H1 (cell line): ENCODE results near the gene ATAD3A. TPM values are rescaled to one million over a fixed set of nuclear protein-coding genes. Genes with fewer than 3 reads are reported as not detected.

ENCODE experiments used
- CTCF ChIA-PET: fragments of 300-600 bp; sonication (Branson Sonifier 250); formaldehyde crosslinking; loops from one replicate; lab custom pipeline; 2021; ENCODE audit not compliant: partially characterized antibody; lab: Charles Lee
- POLR2A ChIA-PET: fragments of 300-600 bp; sonication (Branson Sonifier 250); formaldehyde crosslinking; loops from one replicate; lab custom pipeline; 2021; ENCODE audit warnings: inconsistent platforms; ENCODE audit not compliant: partially characterized antibody; lab: Charles Lee
- DNase-seq, 2 experiments: peaks; one replicate each; pipeline versions ENCODE4 v3.0.0 to v3.0.0-alpha.2; 2010 to 2022; ENCODE audit warnings: low spot score in 2 of 2, low read depth in 1 of 2, mixed read lengths in 1 of 2
- FAIRE-seq: peaks from 2 replicates; lab custom pipeline; 2011; peaks lifted over from hg19 to GRCh38; lab: Jason Lieb, UNC
- H2AFZ ChIP-seq: 2 replicates; pipeline ENCODE4 v1.8.1; 2012; ENCODE audit warnings: low read length, inconsistent platforms
- H2AK5ac ChIP-seq: 2 replicates; pipeline ENCODE4 v1.6.1; 2013; ENCODE audit warnings: low read depth, low read length
- H2BK120ac ChIP-seq: replicated peaks from 2 replicates; pipeline ENCODE3; 2013; ENCODE audit warnings: low read depth, low read length, inconsistent platforms
- H2BK12ac ChIP-seq: 2 replicates; pipeline ENCODE4 v1.6.1; 2013; ENCODE audit warnings: low read depth, low read length
- H2BK15ac ChIP-seq: 2 replicates; pipeline ENCODE4 v1.6.1; 2013; ENCODE audit warnings: low read length
- H2BK20ac ChIP-seq: 2 replicates; pipeline ENCODE4 v1.6.1; 2013; ENCODE audit warnings: low read length
- H2BK5ac ChIP-seq: 2 replicates; pipeline ENCODE4 v1.6.1; 2013; ENCODE audit warnings: low read depth, low read length
- H3K14ac ChIP-seq: 2 replicates; pipeline ENCODE4 v1.6.1; 2013; ENCODE audit warnings: inconsistent platforms; ENCODE audit not compliant: insufficient read length
- H3K18ac ChIP-seq: 2 replicates; pipeline ENCODE4 v1.6.1; 2013; ENCODE audit warnings: low read length; ENCODE audit errors: extremely low read depth
- H3K23ac ChIP-seq: 2 replicates; pipeline ENCODE4 v1.6.1; 2013; ENCODE audit warnings: inconsistent platforms; ENCODE audit not compliant: insufficient read length
- H3K23me2 ChIP-seq: 2 replicates; pipeline ENCODE4 v1.6.1; 2013; ENCODE audit warnings: low read depth, low read length
- H3K27ac ChIP-seq: 2 replicates; pipeline ENCODE4 v1.6.1; 2011; ENCODE audit warnings: low read depth, low read length, inconsistent platforms
- H3K27me3 ChIP-seq, 4 experiments: replicated peaks in 1 of 4; 1 replicate in 1 of 4; 2 replicates in 3 of 4; pipeline versions ENCODE4 v1.6.1 to v1.8.1; 2011 to 2013; ENCODE audit warnings: low read length in 3 of 4, mild to moderate bottlenecking in 3 of 4, inconsistent platforms in 2 of 4, mixed read lengths in 2 of 4, moderate library complexity in 1 of 4; ENCODE audit not compliant: control insufficient read depth in 3 of 4, insufficient read depth in 3 of 4; ENCODE audit errors: extremely low read depth in 1 of 4
- H3K36me3 ChIP-seq, 4 experiments: 2 replicates each; pipeline versions ENCODE4 v1.6.1 to v1.8.1; 2011 to 2013; ENCODE audit warnings: mild to moderate bottlenecking in 4 of 4, low read length in 3 of 4, moderate library complexity in 2 of 4, control low read depth in 1 of 4, inconsistent platforms in 1 of 4; ENCODE audit not compliant: insufficient read depth in 4 of 4, control insufficient read depth in 2 of 4
- H3K4ac ChIP-seq: replicated peaks from 2 replicates; pipeline ENCODE3; 2013; ENCODE audit warnings: low read length, low read depth, mixed read lengths, inconsistent platforms; ENCODE audit not compliant: insufficient read length
- H3K4me1 ChIP-seq, 4 experiments: replicated peaks in 1 of 4; 1 replicate in 1 of 4; 2 replicates in 3 of 4; pipeline versions ENCODE4 v1.6.1 to v1.8.1; 2011 to 2013; ENCODE audit warnings: low read length in 3 of 4, inconsistent platforms in 2 of 4, mixed read lengths in 1 of 4; ENCODE audit not compliant: insufficient read depth in 4 of 4, control insufficient read depth in 3 of 4
- H3K4me2 ChIP-seq, 2 experiments: 2 replicates each; pipeline versions ENCODE4 v1.6.1 to v1.8.1; 2011 to 2013; ENCODE audit warnings: low read depth in 2 of 2, low read length in 2 of 2, control low read depth in 1 of 2, inconsistent platforms in 1 of 2, mild to moderate bottlenecking in 1 of 2; ENCODE audit not compliant: insufficient read depth in 1 of 2
- H3K4me3 ChIP-seq, 4 experiments: fragments of 200-600, 300-600 bp in 1 of 4; sonication (generic), shearing (Covaris generic), sonication (Bioruptor Twin) in 1 of 4; 2 replicates each; pipeline versions ENCODE4 v1.5.1 to v1.8.1; 2011 to 2016; ENCODE audit warnings: low read length in 4 of 4, low read depth in 3 of 4, control low read depth in 2 of 4, inconsistent platforms in 2 of 4, mild to moderate bottlenecking in 2 of 4, mixed read lengths in 1 of 4, moderate library complexity in 1 of 4; ENCODE audit not compliant: insufficient read depth in 2 of 4; ENCODE audit errors: extremely low read depth in 1 of 4
- H3K56ac ChIP-seq: replicated peaks from 2 replicates; pipeline ENCODE3; 2013; ENCODE audit warnings: low read depth, mild to moderate bottlenecking, mixed read lengths, low read length, inconsistent platforms; ENCODE audit not compliant: insufficient read length
- H3K79me1 ChIP-seq: 2 replicates; pipeline ENCODE4 v1.6.1; 2013; ENCODE audit warnings: low read depth, low read length, control low read depth
- H3K79me2 ChIP-seq, 2 experiments: 2 replicates each; pipeline versions ENCODE4 v1.6.1 to v1.8.1; 2012 to 2013; ENCODE audit warnings: low read length in 2 of 2, mild to moderate bottlenecking in 2 of 2, inconsistent platforms in 1 of 2; ENCODE audit not compliant: insufficient read depth in 2 of 2, control insufficient read depth in 1 of 2
- H3K9ac ChIP-seq, 4 experiments: replicated peaks in 1 of 4; 1 replicate in 1 of 4; 2 replicates in 3 of 4; pipeline versions ENCODE4 v1.6.1 to v1.8.1; 2011 to 2013; ENCODE audit warnings: low read depth in 3 of 4, low read length in 3 of 4, control low read depth in 2 of 4, mild to moderate bottlenecking in 2 of 4, moderate library complexity in 2 of 4, inconsistent platforms in 1 of 4; ENCODE audit errors: extremely low read depth in 1 of 4
- H3K9me3 ChIP-seq, 2 experiments: 2 replicates each; pipeline versions ENCODE4 v1.6.1 to v1.8.1; 2012 to 2013; ENCODE audit warnings: mild to moderate bottlenecking in 2 of 2, moderate library complexity in 2 of 2, control low read depth in 1 of 2, inconsistent platforms in 1 of 2, low read depth in 1 of 2, low read length in 1 of 2, mixed read lengths in 1 of 2; ENCODE audit not compliant: insufficient read depth in 2 of 2
- H4K20me1 ChIP-seq, 2 experiments: replicated peaks in 1 of 2; 2 replicates each; pipeline versions ENCODE3 to v1.8.1; 2011 to 2013; ENCODE audit warnings: inconsistent platforms in 2 of 2, low read length in 2 of 2, mild to moderate bottlenecking in 1 of 2; ENCODE audit not compliant: insufficient read depth in 2 of 2, control insufficient read depth in 1 of 2
- H4K5ac ChIP-seq: 2 replicates; pipeline ENCODE4 v1.6.1; 2013; ENCODE audit warnings: low read length, low read depth, mixed read lengths, inconsistent platforms; ENCODE audit not compliant: insufficient read length
- H4K8ac ChIP-seq: 2 replicates; pipeline ENCODE4 v1.8.0; 2013; ENCODE audit warnings: mild to moderate bottlenecking, moderate library complexity, low read length, inconsistent platforms; ENCODE audit not compliant: insufficient read depth; ENCODE audit errors: extremely low read depth
- H4K91ac ChIP-seq: replicated peaks from 2 replicates; pipeline ENCODE3; 2013; ENCODE audit warnings: low read length, mixed read lengths, inconsistent platforms; ENCODE audit not compliant: insufficient read length
- MAFK ChIP-seq: IDR thresholded peaks from 2 replicates; pipeline ENCODE4 v1.6.1; 2012; ENCODE audit warnings: low read depth, mild to moderate bottlenecking, improper control_type of control experiment, low read length
- WGBS, 2 experiments: shearing (Covaris generic) in 1 of 2; methylation state at CpG; one replicate each; pipeline versions ENCODE4 v1.1.6 to v1.1.7; 2013 to 2015; ENCODE audit warnings: low lambda C conversion rate in 2 of 2, mixed read lengths in 2 of 2, inconsistent platforms in 1 of 2, low coverage in 1 of 2, missing lambda C conversion rate in 1 of 2; ENCODE audit not compliant: insufficient replicate concordance in 2 of 2, insufficient coverage in 1 of 2, insufficient read length in 1 of 2; ENCODE audit errors: extremely low coverage in 1 of 2, missing lambda C conversion rate in 1 of 2; 5-methylcytosine and 5-hydroxymethylcytosine counted together
- polyA plus RNA-seq, 7 experiments: library from polyadenylated mRNA; depleted of rRNA in 3 of 7; stranded (reverse) in 5 of 7; unstranded in 2 of 7; fragments of >200 nt in 5 of 7; fragments of 200-250 nt in 2 of 7; gene quantifications; 1 replicate in 5 of 7; 2 replicates in 1 of 7; 4 replicates in 1 of 7; pipeline versions ENCODE4 v1.2.1 to v1.2.3, GENCODE V29; 2011 to 2013; ENCODE audit warnings: missing spikeins in 2 of 7, mixed read lengths in 2 of 7
- total RNA-seq: library from RNA; stranded (reverse); fragmentation: NEBNext Ultra II Directional; extraction: Animal tissue kit (Norgen Biotek cat#: 25700); gene quantifications from 2 replicates; pipeline ENCODE4 v1.2.1, GENCODE V29; 2021

Gene ATAD3A
- total and polyA plus RNA-seq, 2 of the 8 experiments (the other 6 are each of a cell fraction or from before 2014, with no cell fraction given): 28.3 to 64.7 TPM

GRCh38 chr1:1552263-1552639, 40.3 kb downstream of the ATAD3A start:
- H2AK5ac ChIP-seq: no peak overlapping the region
- WGBS, 2 experiments: 85% methylated on average over 10 of the region's 10 CpGs; no CpG with 5 or more reads in 1 of the 2 experiments
- H2BK15ac ChIP-seq: no peak overlapping the region
- no peaks in the 10 kb centered on the region for H3K23me2 ChIP-seq
- H3K14ac ChIP-seq: no peak overlapping the region
- no peak for TF ChIP-seq MAFK
- TF ChIP-seq, all 59 proteins: peak for 0
- Histone ChIP-seq H3K36me3 (no peaks in the 10 kb centered on the region; a peak in 1 of 8 replicates), H3K4ac (no peak overlapping the region), H2AFZ (no peak overlapping the region), H3K23ac (no peak overlapping the region), H3K9ac (no peak overlapping the region), H2BK20ac (no peak overlapping the region), H3K56ac (no peak overlapping the region), H4K5ac (no peak overlapping the region), H3K4me2 (no peak overlapping the region), H2BK5ac (peak overlapping the region; percentile 16; the same call in 1 of the 2 replicates), H3K4me3 (no peak overlapping the region), H3K9me3 (no peaks in the 10 kb centered on the region), H3K79me2 (peaks cover 0 to 19% of the 10 kb centered on the region in 2 experiments; a peak in 1 of 4 replicates), H2BK120ac (no peak overlapping the region), H4K20me1 (peaks cover 17 to 30% of the 10 kb centered on the region in 2 experiments), H2BK12ac (no peak overlapping the region), H3K4me1 (no peaks in the 10 kb centered on the region; a peak in 2 of 7 replicates), H3K79me1 (peaks cover 14% of the 10 kb centered on the region), H3K18ac (no peak overlapping the region), H4K91ac (no peak overlapping the region), H3K27me3 (no peaks in the 10 kb centered on the region), H3K27ac (no peak overlapping the region), H4K8ac (peak overlapping the region; percentile 62; the same call in 1 of the 2 replicates)
- ChIA-PET POLR2A (interaction anchor here (1.2 to 23.0 kb wide), 3 partner anchors 12 to 150 kb away, joined by 3 to 367 read pairs (median 5); no protein-coding TSS in a partner anchor), CTCF (no interaction called here)
- DNase-seq (no peak), FAIRE-seq (no peak)
